Measurements from ENCODE around the gene TMEM151B. TPM values are rescaled to one million over a fixed set of nuclear protein-coding genes. Genes with fewer than 3 reads are reported as not detected.

TMEM151B gene
- total and polyA plus RNA-seq, 11 donors: 0.21 to 5.3 (median 0.45) TPM; not detected in 4

- intact Hi-C loops (cut with DNase I): loop anchor here in 1 of 10 donors (5.0 kb wide), 1 partner anchor 45 kb away; no protein-coding TSS in a partner anchor
- no peaks in the 10 kb centered on the region for H3K27me3 ChIP-seq
- H3K4me3 ChIP-seq: peak overlapping the region; percentile 39 to 88 (median 72)
- 14 to 21% (median 19%) methylated on average over 26 of the region's 26 CpGs for WGBS, 4 donors
- H3K27ac ChIP-seq: peak overlapping the region; percentile 54 to 99 (median 92)
- ATAC-seq (no peak), DNase-seq (peak in 1 of 5 donors; percentile 33)
- H3K9me3 ChIP-seq: no peaks in the 10 kb centered on the region
- H3K36me3 ChIP-seq: no peaks in the 10 kb centered on the region
- H3K4me1 ChIP-seq: peaks cover 9 to 95% (median 83%) of the 10 kb centered on the region in 12 donors
- no peak for TF ChIP-seq POLR2A (IDR thresholded peaks at IDR 0.05)
- no peak for TF ChIP-seq CTCF (IDR thresholded peaks at IDR 0.05)
Observed at GRCh38 chr6:44222486-44223318, 47.5 kb upstream of the TMEM151B start.

GRCh38 chr6:44223319-44224028 lies 46.8 kb upstream of the TMEM151B start, which contains the start of gene SLC29A1:
SLC29A1 (plus strand) TSS chr6:44223595; CDS start chr6:44227314, 3,719 bp downstream.
- DNase-seq (peak; percentile 81 to 91 (median 87)), ATAC-seq (peak in 3 of 4 donors; percentile 4 to 50 (median 40))
- Histone ChIP-seq H3K4me3 (peak within 1 kb of the TSS; percentile 39 to 88 (median 72)), H3K36me3 (no peaks in the 10 kb centered on the region), H3K27ac (peak within 1 kb of the TSS; percentile 54 to 99 (median 92)), H3K4me1 (peaks cover 9 to 95% (median 82%) of the 10 kb centered on the region in 12 donors), H3K9me3 (no peaks in the 10 kb centered on the region), H3K27me3 (no peaks in the 10 kb centered on the region)
- TF ChIP-seq POLR2A (IDR thresholded peaks at IDR 0.05) (peak in 1 of 2 donors; percentile 45), CTCF (IDR thresholded peaks at IDR 0.05) (peak in 7 of 12 donors; percentile 5 to 35 (median 14))
- intact Hi-C loops (cut with DNase I): loop anchor here in 1 of 10 donors (5.0 kb wide), 1 partner anchor 46 kb away; no protein-coding TSS in a partner anchor
- WGBS, 4 donors: 0 to 1% (median 1%) methylated on average over 2 to 73 of the region's 73 CpGs

- WGBS, 4 donors: 2 to 9% (median 7%) methylated on average over 10 to 18 of the region's 18 CpGs
- peaks cover 9 to 94% (median 82%) of the 10 kb centered on the region in 12 donors for H3K4me1 ChIP-seq
- H3K27ac ChIP-seq: peak overlapping the region; percentile 54 to 99 (median 92)
- no peak for ATAC-seq
- TF ChIP-seq CTCF (IDR thresholded peaks at IDR 0.05) (peak in 1 of 12 donors; percentile 10), POLR2A (IDR thresholded peaks at IDR 0.05) (no peak)
- intact Hi-C loops (cut with DNase I): loop anchor here in 1 of 10 donors (5.0 kb wide), 1 partner anchor 47 kb away; no protein-coding TSS in a partner anchor
- H3K36me3 ChIP-seq: peaks cover 0 to 7% (median 0%) of the 10 kb centered on the region in 9 donors
- peak overlapping the region; percentile 39 to 88 (median 72) for H3K4me3 ChIP-seq
- H3K27me3 ChIP-seq: no peaks in the 10 kb centered on the region
- no peaks in the 10 kb centered on the region for H3K9me3 ChIP-seq
- DNase-seq: peak in 1 of 5 donors; percentile 61
Observed at GRCh38 chr6:44224029-44224964, 46.0 kb upstream of the TMEM151B start.
